PC-9 (cell line): ENCODE data around the gene EME1. TPM values are rescaled to one million over a fixed set of nuclear protein-coding genes. Genes with fewer than 3 reads are reported as not detected.

ENCODE experiments used
- BruUV-seq: library from RNA; stranded (reverse); fragments of 400-500 nt; replicated peaks from 2 replicates; lab custom pipeline; 2021; lab: Mats Ljungman, UMichigan
- CTCF ChIA-PET: fragments of 300-600 bp; sonication (Branson Sonifier 250); formaldehyde crosslinking; loops from one replicate; lab custom pipeline; 2022; ENCODE audit warnings: antibody characterized with exemption; lab: Charles Lee
- POLR2A ChIA-PET: fragments of 300-600 bp; sonication (Branson Sonifier 250); formaldehyde crosslinking; loops from one replicate; lab custom pipeline; 2022; ENCODE audit warnings: antibody characterized with exemption; ENCODE audit not compliant: unreplicated experiment; lab: Charles Lee
- DNase-seq, 2 experiments: peaks; one replicate each; pipeline versions ENCODE4 v3.0.0 to v3.0.0-alpha.2; 2015 to 2022; ENCODE audit warnings: mixed read lengths in 1 of 2
- H2AFZ ChIP-seq: fragments of 200-600 bp; sonication (generic); 2 replicates; pipeline ENCODE4 v1.8.1; 2017; ENCODE audit warnings: antibody characterized with exemption
- H3F3A ChIP-seq: fragments of 200-600 bp; sonication (generic); 2 replicates; pipeline ENCODE4 v1.8.1; 2017; ENCODE audit warnings: antibody characterized with exemption, mild to moderate bottlenecking, low read depth; ENCODE audit not compliant: insufficient read depth
- H3K27ac ChIP-seq: fragments of 200-600 bp; sonication (generic); 2 replicates; pipeline ENCODE4 v1.6.1; 2016; ENCODE audit warnings: mixed run types
- H3K27me3 ChIP-seq: fragments of 200-600 bp; sonication (generic); 2 replicates; pipeline ENCODE4 v1.6.1; 2016; ENCODE audit warnings: low read depth, mixed run types; ENCODE audit not compliant: insufficient read depth
- H3K36me3 ChIP-seq: fragments of 200-600 bp; sonication (generic); 2 replicates; pipeline ENCODE4 v1.6.1; 2016; ENCODE audit warnings: low read depth, mixed run types
- H3K4me1 ChIP-seq: fragments of 200-600 bp; sonication (generic); replicated peaks from 2 replicates; pipeline ENCODE4 v1.6.1; 2016; ENCODE audit warnings: mixed run types; ENCODE audit not compliant: insufficient read depth
- H3K4me2 ChIP-seq: fragments of 200-600 bp; sonication (generic); 2 replicates; pipeline ENCODE4 v1.6.1; 2017; ENCODE audit warnings: mixed run types
- H3K4me3 ChIP-seq: fragments of 200-600 bp; sonication (generic); 2 replicates; pipeline ENCODE4 v1.6.1; 2016; ENCODE audit warnings: mixed run types
- H3K79me2 ChIP-seq: fragments of 200-600 bp; sonication (generic); 2 replicates; pipeline ENCODE4 v1.6.1; 2017; ENCODE audit warnings: low read depth, mixed run types
- H3K9me2 ChIP-seq: fragments of 200-600 bp; sonication (generic); 2 replicates; pipeline ENCODE4 v1.8.1; 2017; ENCODE audit warnings: mild to moderate bottlenecking; ENCODE audit not compliant: insufficient read depth
- H3K9me3 ChIP-seq: fragments of 200-600 bp; sonication (generic); 2 replicates; pipeline ENCODE4 v1.8.1; 2016; ENCODE audit warnings: low read depth; ENCODE audit not compliant: insufficient read depth
- H4K20me1 ChIP-seq: fragments of 200-600 bp; sonication (generic); 2 replicates; pipeline ENCODE4 v1.8.1; 2017; ENCODE audit not compliant: insufficient read depth
- CTCF ChIP-seq: fragments of 200-600 bp; sonication (generic); conservative IDR thresholded peaks from 2 replicates; pipeline ENCODE4 v1.6.1; 2017; ENCODE audit warnings: mixed run types, antibody characterized with exemption, mild to moderate bottlenecking, moderate library complexity
- EZH2 ChIP-seq: fragments of 200-600 bp; sonication (generic); IDR thresholded peaks from 2 replicates; pipeline ENCODE4 v1.8.0; 2017; ENCODE audit warnings: antibody characterized with exemption, low read depth
- intact Hi-C: fragments of 100-400 bp; cut with micrococcal nuclease; formaldehyde crosslinking; loops from one replicate; pipeline ENCODE4 v1.10.0; 2022; ENCODE audit not compliant: unreplicated experiment
- total RNA-seq: library from RNA; stranded (reverse); gene quantifications from 2 replicates; pipeline ENCODE4 v1.2.3, GENCODE V29; 2021

EME1 gene
- total RNA-seq, 1 experiment from 2014 or later: 21.0 TPM

GRCh38 chr17:50388728-50389127, 15.7 kb downstream of the EME1 start:
- no peak overlapping the region for H3K4me3 ChIP-seq
- peaks cover 55% of the 10 kb centered on the region for H3K79me2 ChIP-seq
- H3K4me1 ChIP-seq: peaks cover 34% of the 10 kb centered on the region
- ChIA-PET POLR2A (interaction anchor here (0.7 kb wide), 1 partner anchor 69 kb away, joined by 3 read pairs; no protein-coding TSS in a partner anchor), CTCF (no interaction called here)
- no peak overlapping the region for H3K27ac ChIP-seq
- BruUV-seq: no TSS peak
- H3F3A ChIP-seq: peaks cover 68% of the 10 kb centered on the region
- no peak overlapping the region for H2AFZ ChIP-seq
- no peaks in the 10 kb centered on the region for H3K9me3 ChIP-seq
- H3K36me3 ChIP-seq: peaks cover 88% of the 10 kb centered on the region
- H4K20me1 ChIP-seq: peaks cover 51% of the 10 kb centered on the region
- H3K27me3 ChIP-seq: no peaks in the 10 kb centered on the region
- no peak overlapping the region for H3K4me2 ChIP-seq
- no peak for DNase-seq
- H3K9me2 ChIP-seq: no peaks in the 10 kb centered on the region
- TF ChIP-seq EZH2 (no peak), CTCF (no peak)
- intact Hi-C loops: no loop called here

- no peak overlapping the region for H3K27ac ChIP-seq
- TF ChIP-seq CTCF: no peak
- TF ChIP-seq EZH2: no peak
- no peak overlapping the region for H3K4me2 ChIP-seq
- peaks cover 89% of the 10 kb centered on the region for H3K36me3 ChIP-seq
- H3K9me2 ChIP-seq: no peaks in the 10 kb centered on the region
- no peaks in the 10 kb centered on the region for H3K9me3 ChIP-seq
- no peak for DNase-seq
- no TSS peak for BruUV-seq
- peaks cover 42% of the 10 kb centered on the region for H3K4me1 ChIP-seq
- intact Hi-C loops: no loop called here
- peaks cover 57% of the 10 kb centered on the region for H4K20me1 ChIP-seq
- no peaks in the 10 kb centered on the region for H3K27me3 ChIP-seq
- H3K79me2 ChIP-seq: peaks cover 63% of the 10 kb centered on the region
- no peak overlapping the region for H2AFZ ChIP-seq
- CTCF ChIA-PET: no interaction called here
- H3F3A ChIP-seq: peaks cover 74% of the 10 kb centered on the region
- POLR2A ChIA-PET: interaction anchor here (0.7 kb wide), 1 partner anchor 69 kb away, joined by 3 read pairs; no protein-coding TSS in a partner anchor
- H3K4me3 ChIP-seq: no peak overlapping the region
Observed at GRCh38 chr17:50389534-50389933, 16.5 kb downstream of the EME1 start.

- no peak overlapping the region for H2AFZ ChIP-seq
- BruUV-seq: no TSS peak
- intact Hi-C loops: no loop called here
- H3K27me3 ChIP-seq: no peaks in the 10 kb centered on the region
- H3K27ac ChIP-seq: peak overlapping the region; percentile 62
- no peaks in the 10 kb centered on the region for H3K9me2 ChIP-seq
- H4K20me1 ChIP-seq: peaks cover 68% of the 10 kb centered on the region
- H3K79me2 ChIP-seq: peaks cover 82% of the 10 kb centered on the region
- H3K4me3 ChIP-seq: no peak overlapping the region
- POLR2A ChIA-PET: no interaction called here
- no peak for DNase-seq
- H3K9me3 ChIP-seq: no peaks in the 10 kb centered on the region
- peak overlapping the region; percentile 47 for H3K4me2 ChIP-seq
- H3F3A ChIP-seq: peaks cover 73% of the 10 kb centered on the region
- peaks cover 62% of the 10 kb centered on the region for H3K4me1 ChIP-seq
- H3K36me3 ChIP-seq: peaks cover 73% of the 10 kb centered on the region
- CTCF ChIA-PET: interaction anchor here (0.6 to 1.3 kb wide), 2 partner anchors 24 to 50 kb away, joined by 3 read pairs; no protein-coding TSS in a partner anchor
- TF ChIP-seq EZH2 (no peak), CTCF (no peak)
Observed at GRCh38 chr17:50392621-50393020, 19.6 kb downstream of the EME1 start.
